Hematopoietic multipotent progenitor cell (in vitro differentiated cells): Measurements from ENCODE around the gene EFS. TPM values are rescaled to one million over a fixed set of nuclear protein-coding genes. Genes with fewer than 3 reads are reported as not detected.

Experiments used
- DNase-seq, 3 donors: peaks; one replicate each; pipeline ENCODE4 v3.0.0-alpha.2; 2011 to 2015; ENCODE audit warnings: low read depth in 2 of 3, low spot score in 2 of 3
- total RNA-seq: library from RNA; depleted of rRNA; stranded (reverse); fragments of >200 nt; gene quantifications from one replicate; pipeline ENCODE4 v1.2.3, GENCODE V29; 2012

EFS gene
- total RNA-seq, 1 donor: under 0.01 TPM

GRCh38 chr14:23380197-23380914 lies 15.4 kb upstream of the EFS start:
- DNase-seq: no peak

- DNase-seq: peak; percentile 54 to 67 (median 59)
These were observed 14.6 kb upstream of the EFS start for GRCh38 chr14:23379366-23380196.

- no peak for DNase-seq
These were observed 13.7 kb upstream of the EFS start for GRCh38 chr14:23378612-23379220.

- DNase-seq: peak in 2 of 3 donors; percentile 21 to 34
These were observed 12.9 kb upstream of the EFS start for GRCh38 chr14:23377573-23378563.

- DNase-seq: no peak
These were observed 12.2 kb upstream of the EFS start for GRCh38 chr14:23377198-23377550.

GRCh38 chr14:23376482-23377197 lies 11.7 kb upstream of the EFS start, which contains the start of gene CMTM5:
CMTM5 (plus strand) TSS chr14:23377046; CDS start chr14:23377252, 206 bp downstream.
- no peak for DNase-seq

- DNase-seq: no peak
These were observed 10.7 kb upstream of the EFS start for GRCh38 chr14:23375527-23376251.

GRCh38 chr14:23373041-23373440 lies 8.1 kb upstream of the EFS start:
- no peak for DNase-seq

- DNase-seq: no peak
These were observed 7.5 kb upstream of the EFS start, which contains the start of gene IL25 for GRCh38 chr14:23372509-23372908. IL25 (plus strand) TSS chr14:23372809.

- no peak for DNase-seq
These were observed 6.9 kb upstream of the EFS start for GRCh38 chr14:23371865-23372264.

GRCh38 chr14:23370221-23370620 lies 5.2 kb upstream of the EFS start:
- DNase-seq: no peak

GRCh38 chr14:23366426-23366921 lies 1.5 kb upstream of the EFS start:
- DNase-seq: no peak

GRCh38 chr14:23365732-23366425 lies 907 bp upstream of the EFS start:
- no peak for DNase-seq

- DNase-seq: no peak
These were observed 572 bp downstream of the EFS start for GRCh38 chr14:23364164-23365035.

GRCh38 chr14:23362200-23362599 lies 2.8 kb downstream of the EFS start:
- DNase-seq: peak in 1 of 3 donors; percentile 18

- no peak for DNase-seq
These were observed 3.2 kb downstream of the EFS start for GRCh38 chr14:23361763-23362162.

GRCh38 chr14:23361320-23361719 lies 3.7 kb downstream of the EFS start:
- DNase-seq: no peak
